CD4-positive, CD25-positive, alpha-beta regulatory T cell (primary cell): ENCODE data around the gene TRIO. TPM values are rescaled to one million over a fixed set of nuclear protein-coding genes. Genes with fewer than 3 reads are reported as not detected.

Experiments
- ATAC-seq, 2 donors: fragments of 150-1000 bp; cut with Tn5 transposase; one replicate each; pipeline ENCODE4 v1.10.0; 2021; ENCODE audit warnings: low read depth in 2 of 2, moderate number of reproducible peaks in 2 of 2, moderate library complexity in 1 of 2
- DNase-seq, 3 donors: peaks; one replicate each; pipeline versions ENCODE4 v3.0.0 to v3.0.0-alpha.2; 2012 to 2022; ENCODE audit warnings: mixed read lengths in 1 of 3
- H3K27ac ChIP-seq: one replicate; pipeline ENCODE4 v1.7.0; 2013; ENCODE audit warnings: mild to moderate bottlenecking, low read length; ENCODE audit not compliant: insufficient read depth, poor library complexity, severe bottlenecking
- H3K27me3 ChIP-seq: one replicate; pipeline ENCODE4 v1.7.0; 2013; ENCODE audit warnings: low read length; ENCODE audit not compliant: control insufficient read depth, insufficient read depth
- H3K36me3 ChIP-seq: one replicate; pipeline ENCODE4 v1.7.0; 2013; ENCODE audit warnings: mild to moderate bottlenecking, low read length, moderate library complexity; ENCODE audit not compliant: control insufficient read depth, insufficient read depth
- H3K4me1 ChIP-seq: 2 replicates; pipeline ENCODE4 v1.7.0; 2013; ENCODE audit warnings: mild to moderate bottlenecking, low read length; ENCODE audit not compliant: insufficient read depth, control insufficient read depth, poor library complexity, severe bottlenecking
- H3K4me3 ChIP-seq: one replicate; pipeline ENCODE4 v1.7.0; 2013; ENCODE audit warnings: low read depth, mild to moderate bottlenecking, low read length, moderate library complexity
- H3K9me3 ChIP-seq, 2 experiments: 1 replicate in 1 of 2; 2 replicates in 1 of 2; pipeline ENCODE4 v1.7.0; 2013; ENCODE audit warnings: low read length in 2 of 2, mild to moderate bottlenecking in 1 of 2, moderate library complexity in 1 of 2; ENCODE audit not compliant: control insufficient read depth in 2 of 2
- H3K27ac Mint-ChIP-seq, 3 donors: one replicate each; pipeline ENCODE4 v1.8.0; 2020 to 2022; ENCODE audit warnings: mild to moderate bottlenecking in 3 of 3, mixed read lengths in 3 of 3, moderate library complexity in 2 of 3
- H3K27me3 Mint-ChIP-seq: one replicate; pipeline ENCODE4 v1.8.0; 2022; ENCODE audit warnings: mild to moderate bottlenecking, mixed read lengths
- H3K36me3 Mint-ChIP-seq: one replicate; pipeline ENCODE4 v1.8.0; 2020; ENCODE audit warnings: mixed read lengths
- H3K4me1 Mint-ChIP-seq, 4 donors: one replicate each; pipeline ENCODE4 v1.8.0; 2020 to 2022; ENCODE audit warnings: mixed read lengths in 4 of 4, mild to moderate bottlenecking in 1 of 4
- H3K4me3 Mint-ChIP-seq, 4 donors: one replicate each; pipeline ENCODE4 v1.8.0; 2020 to 2022; ENCODE audit warnings: mild to moderate bottlenecking in 4 of 4, mixed read lengths in 4 of 4, moderate library complexity in 3 of 4
- H3K9me3 Mint-ChIP-seq, 7 donors: one replicate each; pipeline ENCODE4 v1.8.0; 2020 to 2022; ENCODE audit warnings: mixed read lengths in 7 of 7, mild to moderate bottlenecking in 3 of 7, moderate library complexity in 2 of 7
- polyA plus RNA-seq, 4 donors: library from polyadenylated mRNA; unstranded; fragments of 300-500 nt; fragmentation: Illumina TruSeq; gene quantifications; one replicate each; pipeline ENCODE4 v1.2.3, GENCODE V29; 2021
- total RNA-seq: library from RNA; stranded (reverse); gene quantifications from one replicate; pipeline ENCODE4 v1.2.3, GENCODE V29; 2022

TRIO gene
- total and polyA plus RNA-seq, 5 donors from 2014 or later, result 1.2 to 7.6 (median 1.8) TPM

- DNase-seq, result no peak
- Histone ChIP-seq H3K36me3 (no peaks in the 10 kb centered on the region), H3K4me3 (no peak overlapping the region), H3K4me1 (no peaks in the 10 kb centered on the region), H3K9me3 (no peaks in the 10 kb centered on the region), H3K27me3 (peaks cover 7% of the 10 kb centered on the region), H3K27ac (no peak overlapping the region)
- Mint-ChIP-seq H3K27me3 (peaks cover 19% of the 10 kb centered on the region), H3K36me3 (no peaks in the 10 kb centered on the region), H3K4me3 (no peak overlapping the region), H3K9me3 (peaks cover 0 to 6% (median 0%) of the 10 kb centered on the region in 7 donors), H3K4me1 (peaks cover 0 to 2% (median 0%) of the 10 kb centered on the region in 4 donors), H3K27ac (no peak overlapping the region)
- ATAC-seq, result no peak
These were observed 13.1 kb downstream of the TRIO start for GRCh38 chr5:14156290-14156649.

DNA sequence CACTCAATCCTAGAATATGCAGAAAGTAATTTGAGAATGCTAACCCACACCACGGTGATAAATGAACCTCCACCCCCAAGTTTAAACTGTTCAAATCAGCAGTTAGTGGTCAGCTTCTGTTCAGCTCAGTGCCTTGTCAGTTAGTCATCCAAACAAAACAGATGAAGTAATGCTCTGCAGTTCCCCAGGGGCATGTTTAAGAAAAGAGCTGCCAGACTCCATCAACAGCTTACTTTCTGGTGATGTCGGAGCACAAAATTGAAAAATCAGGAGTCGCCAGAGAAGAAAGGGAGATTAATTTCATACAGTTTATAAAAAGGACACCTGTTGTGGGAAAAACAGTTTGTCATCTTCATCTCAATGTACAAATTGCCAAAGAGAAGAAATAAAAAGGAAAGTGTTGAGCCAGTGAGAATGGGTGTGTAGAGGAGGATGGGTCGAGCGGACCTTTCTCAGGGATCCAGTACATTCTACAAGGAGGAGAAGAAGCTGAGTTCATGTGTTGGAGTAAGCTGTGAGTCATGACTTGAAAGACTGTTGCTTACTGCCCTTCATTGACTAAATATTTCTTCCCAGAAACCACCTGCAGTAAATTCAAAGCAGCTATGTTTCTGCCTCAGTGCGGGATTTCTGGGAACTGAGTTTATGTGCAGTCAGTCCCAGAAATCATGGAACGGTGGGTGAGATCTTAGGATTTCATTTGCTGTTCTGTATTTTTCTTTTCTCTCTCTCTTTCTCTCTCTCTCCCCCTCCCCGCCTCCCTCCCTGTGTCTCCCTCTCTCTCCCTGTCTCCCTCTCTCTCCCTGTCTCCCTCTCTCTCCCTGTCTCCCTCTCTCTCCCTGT, 13.7 kb downstream of the TRIO start:
- no peak for ATAC-seq
- Mint-ChIP-seq H3K27me3 (peaks cover 19% of the 10 kb centered on the region), H3K4me1 (peaks cover 0 to 2% (median 0%) of the 10 kb centered on the region in 4 donors), H3K4me3 (no peak overlapping the region), H3K36me3 (no peaks in the 10 kb centered on the region), H3K27ac (no peak overlapping the region), H3K9me3 (peaks cover 0 to 6% (median 0%) of the 10 kb centered on the region in 7 donors)
- Histone ChIP-seq H3K4me1 (no peaks in the 10 kb centered on the region), H3K4me3 (no peak overlapping the region), H3K27ac (no peak overlapping the region), H3K9me3 (no peaks in the 10 kb centered on the region), H3K27me3 (peaks cover 7% of the 10 kb centered on the region), H3K36me3 (no peaks in the 10 kb centered on the region)
- no peak for DNase-seq

- DNase-seq, result no peak
- H3K27me3 ChIP-seq, result peaks cover 7% of the 10 kb centered on the region
- no peaks in the 10 kb centered on the region for H3K9me3 ChIP-seq
- H3K36me3 ChIP-seq, result no peaks in the 10 kb centered on the region
- no peaks in the 10 kb centered on the region for H3K4me1 ChIP-seq
- H3K36me3 Mint-ChIP-seq, result no peaks in the 10 kb centered on the region
- H3K27ac Mint-ChIP-seq, result no peak overlapping the region
- H3K9me3 Mint-ChIP-seq, result peaks cover 0 to 6% (median 0%) of the 10 kb centered on the region in 7 donors
- no peak overlapping the region for H3K27ac ChIP-seq
- no peak overlapping the region for H3K4me3 Mint-ChIP-seq
- peaks cover 19% of the 10 kb centered on the region for H3K27me3 Mint-ChIP-seq
- H3K4me1 Mint-ChIP-seq, result peaks cover 0 to 2% (median 0%) of the 10 kb centered on the region in 4 donors
- H3K4me3 ChIP-seq, result no peak overlapping the region
- ATAC-seq, result no peak
These were observed 14.3 kb downstream of the TRIO start for GRCh38 chr5:14157493-14157782.

- H3K9me3 Mint-ChIP-seq, result peaks cover 0 to 4% (median 1%) of the 10 kb centered on the region in 7 donors
- no peaks in the 10 kb centered on the region for H3K9me3 ChIP-seq
- H3K4me3 ChIP-seq, result no peak overlapping the region
- H3K27ac Mint-ChIP-seq, result peak overlapping the region in 1 of 3 donors; percentile 49
- peaks cover 0 to 2% (median 0%) of the 10 kb centered on the region in 4 donors for H3K4me1 Mint-ChIP-seq
- peaks cover 7% of the 10 kb centered on the region for H3K27me3 ChIP-seq
- no peaks in the 10 kb centered on the region for H3K36me3 ChIP-seq
- no peak overlapping the region for H3K27ac ChIP-seq
- no peak overlapping the region for H3K4me3 Mint-ChIP-seq
- H3K36me3 Mint-ChIP-seq, result no peaks in the 10 kb centered on the region
- H3K27me3 Mint-ChIP-seq, result peaks cover 3% of the 10 kb centered on the region
- ATAC-seq, result no peak
- H3K4me1 ChIP-seq, result no peaks in the 10 kb centered on the region
- no peak for DNase-seq
These were observed 15.9 kb downstream of the TRIO start for GRCh38 chr5:14158890-14159666.

- H3K27me3 Mint-ChIP-seq, result no peaks in the 10 kb centered on the region
- no peaks in the 10 kb centered on the region for H3K9me3 ChIP-seq
- H3K27ac ChIP-seq, result no peak overlapping the region
- H3K27me3 ChIP-seq, result no peaks in the 10 kb centered on the region
- H3K36me3 ChIP-seq, result no peaks in the 10 kb centered on the region
- no peak overlapping the region for H3K27ac Mint-ChIP-seq
- no peak overlapping the region for H3K4me3 Mint-ChIP-seq
- ATAC-seq (no peak), DNase-seq (no peak)
- H3K4me1 Mint-ChIP-seq, result peaks cover 0 to 2% (median 0%) of the 10 kb centered on the region in 4 donors
- no peaks in the 10 kb centered on the region for H3K36me3 Mint-ChIP-seq
- H3K4me1 ChIP-seq, result no peaks in the 10 kb centered on the region
- peaks cover 0 to 6% (median 2%) of the 10 kb centered on the region in 7 donors for H3K9me3 Mint-ChIP-seq
- no peak overlapping the region for H3K4me3 ChIP-seq
These were observed 18.8 kb downstream of the TRIO start for GRCh38 chr5:14161825-14162556.

DNA sequence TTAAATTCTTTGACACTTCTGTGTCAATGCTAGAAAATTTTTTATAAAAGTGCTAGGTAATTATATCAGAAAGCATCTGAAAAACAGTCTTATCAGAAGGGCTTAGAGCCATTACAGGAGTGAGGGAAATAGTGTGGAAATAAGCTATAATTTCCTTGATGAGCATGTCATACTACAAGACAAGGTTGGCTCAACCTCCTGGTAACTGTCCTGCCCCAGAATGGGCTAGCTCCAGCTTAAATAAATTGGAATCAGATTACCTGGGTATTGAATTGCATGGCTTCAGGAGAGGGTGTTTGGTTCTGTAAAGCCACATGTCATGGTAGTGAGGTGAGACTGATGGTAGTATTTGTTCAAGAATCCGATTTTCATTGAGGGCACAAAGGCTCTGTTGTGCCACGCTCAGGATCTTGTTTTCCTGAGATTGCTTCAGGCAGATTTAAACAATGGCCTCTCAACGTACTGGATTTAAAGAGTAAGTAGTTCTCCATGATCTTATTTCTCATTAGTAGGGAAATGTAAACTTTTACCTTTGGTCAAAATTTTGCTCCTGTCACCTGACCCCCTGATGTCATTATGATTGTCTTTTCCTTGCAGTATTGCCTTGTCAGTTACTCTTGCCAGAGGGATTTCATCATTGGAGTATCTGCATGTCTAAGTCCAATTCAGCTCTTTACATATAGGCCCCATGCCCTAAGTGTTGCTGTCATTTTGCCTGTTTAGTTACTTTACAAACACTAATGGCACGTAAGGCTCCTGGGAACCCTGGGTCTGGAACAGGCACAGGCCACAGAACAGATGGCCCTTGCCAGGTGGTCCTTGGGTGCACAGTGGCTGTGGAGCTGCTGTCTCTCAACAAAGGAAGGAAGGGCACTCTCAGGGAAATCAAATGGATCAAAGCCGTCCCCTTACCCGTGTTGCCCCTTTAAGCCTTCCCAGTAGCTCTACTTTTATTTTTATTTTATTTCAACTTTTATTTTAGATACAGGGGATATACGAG, 21.3 kb downstream of the TRIO start:
- Mint-ChIP-seq H3K27me3 (peaks cover 4% of the 10 kb centered on the region), H3K27ac (peak overlapping the region in 1 of 3 donors; percentile 61), H3K36me3 (no peaks in the 10 kb centered on the region), H3K4me1 (peaks cover 0 to 16% (median 3%) of the 10 kb centered on the region in 4 donors), H3K4me3 (no peak overlapping the region), H3K9me3 (peaks cover 0 to 8% (median 2%) of the 10 kb centered on the region in 7 donors)
- no peaks in the 10 kb centered on the region for H3K36me3 ChIP-seq
- H3K4me1 ChIP-seq, result no peaks in the 10 kb centered on the region
- H3K27ac ChIP-seq, result no peak overlapping the region
- H3K4me3 ChIP-seq, result no peak overlapping the region
- H3K9me3 ChIP-seq, result no peaks in the 10 kb centered on the region
- DNase-seq (no peak), ATAC-seq (no peak)
- H3K27me3 ChIP-seq, result no peaks in the 10 kb centered on the region
